K562 (cell line): ENCODE measurements around the gene KCND3. TPM values are rescaled to one million over a fixed set of nuclear protein-coding genes. Genes with fewer than 3 reads are reported as not detected.

ENCODE experiments used
- CSDE1 ChIP-seq, 2 experiments: fragments of 450-650 bp; IDR thresholded peaks; 2 replicates each; pipeline ENCODE4 v1.6.1; 2016; ENCODE audit warnings: mild to moderate bottlenecking in 1 of 2
- DMBX1 ChIP-seq: fragments of 250-450 bp; sonication (Bioruptor Pico); IDR thresholded peaks from 2 replicates; pipeline ENCODE4 v1.8.0; 2022; ENCODE audit warnings: inconsistent platforms, mild to moderate bottlenecking, moderate library complexity, borderline replicate concordance
- E2F3 ChIP-seq: fragments of 250-450 bp; sonication (Bioruptor Pico); IDR thresholded peaks from 2 replicates; pipeline ENCODE4 v1.4.0; 2020; ENCODE audit warnings: mild to moderate bottlenecking
- ETV1 ChIP-seq: fragments of 450-650 bp; conservative IDR thresholded peaks from 2 replicates; pipeline ENCODE4 v1.6.1; 2016; ENCODE audit warnings: missing genetic modification characterization, control low read depth, low read depth, missing compliant biosample characterization
- EWSR1 ChIP-seq: fragments of 450-650 bp; IDR thresholded peaks from 2 replicates; pipeline ENCODE4 v1.6.1; 2018; ENCODE audit warnings: borderline replicate concordance, mild to moderate bottlenecking, low read depth, moderate library complexity; ENCODE audit not compliant: partially characterized antibody
- GABPA ChIP-seq: fragments of 200-800 bp; sonication (Bioruptor generic); conservative IDR thresholded peaks from 2 replicates; pipeline ENCODE4 v1.6.1; 2016; ENCODE audit warnings: low read depth, missing genetic modification characterization, missing compliant biosample characterization
- GATAD2A ChIP-seq: fragments of 450-650 bp; IDR thresholded peaks from 2 replicates; pipeline ENCODE4 v1.6.1; 2017
- KLF6 ChIP-seq: fragments of 250-450 bp; sonication (Bioruptor Pico); IDR thresholded peaks from 2 replicates; pipeline ENCODE4 v1.4.0; 2020; ENCODE audit warnings: mild to moderate bottlenecking, moderate library complexity, borderline replicate concordance
- LEF1 ChIP-seq: fragments of 450-650 bp; IDR thresholded peaks from 2 replicates; pipeline ENCODE4 v1.6.1; 2016; ENCODE audit warnings: mild to moderate bottlenecking
- MEIS2 ChIP-seq: fragments of 450-650 bp; IDR thresholded peaks from 2 replicates; pipeline ENCODE4 v1.6.1; 2014; ENCODE audit warnings: mild to moderate bottlenecking; ENCODE audit not compliant: partially characterized antibody
- NR2C1 ChIP-seq, 2 experiments: fragments of 450-650 bp; IDR thresholded peaks; 2 replicates each; pipeline ENCODE4 v1.6.1; 2017; ENCODE audit warnings: mild to moderate bottlenecking in 2 of 2, antibody characterized with exemption in 1 of 2, inconsistent platforms in 1 of 2, missing compliant biosample characterization in 1 of 2, missing genetic modification characterization in 1 of 2
- NR2F6 ChIP-seq: fragments of 450-650 bp; formaldehyde crosslinking; IDR thresholded peaks from 2 replicates; pipeline ENCODE4 v1.4.0; 2020; ENCODE audit warnings: mild to moderate bottlenecking
- POLR2A ChIP-seq: fragments of 450-650 bp; conservative IDR thresholded peaks from 2 replicates; pipeline ENCODE4 v1.6.1; 2016
- RFX7 ChIP-seq: fragments of 250-450 bp; sonication (Bioruptor Pico); IDR thresholded peaks from 2 replicates; pipeline ENCODE4 v1.5.1; 2021; ENCODE audit warnings: mild to moderate bottlenecking
- SMARCA4 ChIP-seq: fragments of 450-650 bp; IDR thresholded peaks from 2 replicates; pipeline ENCODE4 v1.6.1; 2016
- SNIP1 ChIP-seq: fragments of 450-650 bp; IDR thresholded peaks from 2 replicates; pipeline ENCODE4 v1.7.1; 2017; ENCODE audit warnings: low read depth, mild to moderate bottlenecking
- TAL1 ChIP-seq: fragments of 450-650 bp; IDR thresholded peaks from 2 replicates; pipeline ENCODE4 v1.6.1; 2016; ENCODE audit warnings: mild to moderate bottlenecking
- TBL1XR1 ChIP-seq, 2 experiments: IDR thresholded peaks; 2 replicates each; pipeline ENCODE4 v1.6.1; 2012; ENCODE audit warnings: improper control_type of control experiment in 2 of 2, low read length in 2 of 2, mild to moderate bottlenecking in 1 of 2
- WHSC1 ChIP-seq: IDR thresholded peaks from one replicate; pipeline ENCODE4 v1.6.1; 2012; ENCODE audit warnings: low read length, control low read depth, inconsistent platforms
- ZC3H4 ChIP-seq: sonication (generic); formaldehyde crosslinking; IDR thresholded peaks from 2 replicates; pipeline ENCODE4 v1.9.0; 2021; ENCODE audit warnings: missing genetic modification reagents, borderline replicate concordance
- ZNF354B ChIP-seq: fragments of 250-450 bp; sonication (Bioruptor Pico); IDR thresholded peaks from 2 replicates; pipeline ENCODE4 v1.4.0; 2020
- ZNF507 ChIP-seq: conservative IDR thresholded peaks from 2 replicates; pipeline ENCODE4 v1.6.1; 2017; ENCODE audit warnings: missing genetic modification characterization, missing compliant biosample characterization
- ZNF561 ChIP-seq: fragments of 450-650 bp; formaldehyde crosslinking; conservative IDR thresholded peaks from 2 replicates; pipeline ENCODE4 v1.4.0; 2020; ENCODE audit warnings: mild to moderate bottlenecking, moderate library complexity
- ZNF584 ChIP-seq: fragments of 200-800 bp; sonication (Bioruptor generic); IDR thresholded peaks from 2 replicates; pipeline ENCODE4 v1.6.1; 2016; ENCODE audit warnings: low read depth, mild to moderate bottlenecking, missing genetic modification characterization, missing compliant biosample characterization
- ZNF766 ChIP-seq: fragments of 200-800 bp; sonication (Bioruptor generic); conservative IDR thresholded peaks from 2 replicates; pipeline ENCODE4 v1.6.1; 2016; ENCODE audit warnings: missing genetic modification characterization, missing compliant biosample characterization
- ZNF785 ChIP-seq: fragments of 250-450 bp; sonication (Bioruptor Pico); IDR thresholded peaks from 2 replicates; pipeline ENCODE4 v1.4.0; 2020; ENCODE audit warnings: mild to moderate bottlenecking
- polyA plus RNA-seq, 8 experiments: library from polyadenylated mRNA; depleted of rRNA in 4 of 8; stranded (reverse) in 5 of 8; unstranded in 3 of 8; fragments of >200 nt; fragmentation: Nextera tagmentation in 2 of 8; fragmentation: Illumina TruSeq in 1 of 8; extraction: Ambion mirVana in 2 of 8; extraction: Trizol in 1 of 8; gene quantifications; 2 replicates each; pipeline versions ENCODE4 v1.2.1 to v1.2.3, GENCODE V29; 2011 to 2014; ENCODE audit warnings: inconsistent platforms in 1 of 8, missing spikeins in 1 of 8
- total RNA-seq, 7 experiments: library from RNA; depleted of rRNA in 6 of 7; stranded (reverse); fragments of >200 nt in 6 of 7; fragmentation: Illumina TruSeq in 2 of 7; extraction: Trizol in 2 of 7; gene quantifications; 2 replicates each; pipeline versions ENCODE4 v1.2.1 to v1.2.3, GENCODE V29; 2011 to 2021; ENCODE audit warnings: low replicate concordance in 1 of 7
- TF ChIP-seq, protein P1 (sequence below): fragments of 450-650 bp; formaldehyde crosslinking; IDR thresholded peaks from 2 replicates; pipeline ENCODE4 v1.4.0; 2022; ENCODE audit warnings: missing genetic modification characterization
- TF ChIP-seq, protein P2 (sequence below), 3 experiments: fragments of 200-800 bp in 1 of 3; sonication (Bioruptor generic) in 1 of 3; sonication (generic) in 1 of 3; formaldehyde crosslinking in 1 of 3; IDR thresholded peaks; 2 replicates each; pipeline versions ENCODE4 v1.6.1 to v1.8.0; 2016 to 2022; ENCODE audit warnings: mild to moderate bottlenecking in 2 of 3, missing compliant biosample characterization in 2 of 3, missing genetic modification characterization in 2 of 3, missing genetic modification reagents in 1 of 3
- TF ChIP-seq, protein P3 (sequence below): sonication (generic); formaldehyde crosslinking; IDR thresholded peaks from 2 replicates; pipeline ENCODE4 v1.8.1; 2023; ENCODE audit warnings: mild to moderate bottlenecking, missing genetic modification reagents

KCND3 gene
- total and polyA plus RNA-seq, 9 of the 15 experiments (the other 6 are each of a cell fraction or from before 2014, with no cell fraction given): not detected

DNA sequence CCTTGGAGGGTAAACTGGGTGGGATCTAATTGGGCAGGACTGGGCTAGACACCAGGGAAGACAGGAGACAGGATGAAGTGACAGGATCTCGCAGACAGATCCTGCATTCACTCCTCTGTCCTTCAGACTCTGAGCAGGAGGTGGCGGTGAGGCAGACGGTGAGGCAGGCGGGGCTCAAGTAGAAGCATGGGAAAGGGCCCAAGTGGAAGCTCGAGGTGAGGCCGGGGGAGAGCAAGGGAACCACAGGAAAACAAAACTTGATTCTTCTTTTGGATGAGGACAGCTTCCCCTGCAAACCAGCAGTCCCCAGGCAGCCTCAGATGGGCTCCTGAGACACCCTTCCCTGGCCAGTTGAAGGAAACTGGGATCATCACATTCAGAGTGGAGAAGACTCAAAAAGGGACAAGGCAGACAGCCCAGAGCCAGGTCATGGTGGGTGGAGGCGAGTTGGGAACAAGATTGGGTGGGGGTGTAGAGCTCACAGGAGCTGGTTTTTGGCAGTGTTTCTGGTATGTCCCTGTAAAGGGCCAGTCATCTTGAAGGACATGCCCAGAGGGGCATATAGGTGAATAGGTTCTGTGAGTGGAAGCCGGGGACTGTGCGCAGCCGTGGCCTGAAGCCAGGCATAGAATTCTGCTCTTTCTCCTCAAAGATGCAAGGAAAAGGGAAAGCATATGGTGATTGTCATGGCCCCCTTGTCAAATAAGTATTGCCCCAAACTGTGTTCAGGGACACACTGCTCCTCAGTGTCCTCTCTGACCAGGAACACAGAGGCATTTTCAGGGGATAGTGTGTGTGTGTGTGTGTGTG lies 268.3 kb downstream of the KCND3 start (continued):
- TF ChIP-seq NR2C1 (IDR thresholded peaks at IDR 0.05): no peak
- TF ChIP-seq NR2C1 (tag; IDR thresholded peaks at IDR 0.05): no peak
- no peak for TF ChIP-seq SMARCA4
- TF ChIP-seq ETV1 (tag): no peak
- TF ChIP-seq, protein P1, sequence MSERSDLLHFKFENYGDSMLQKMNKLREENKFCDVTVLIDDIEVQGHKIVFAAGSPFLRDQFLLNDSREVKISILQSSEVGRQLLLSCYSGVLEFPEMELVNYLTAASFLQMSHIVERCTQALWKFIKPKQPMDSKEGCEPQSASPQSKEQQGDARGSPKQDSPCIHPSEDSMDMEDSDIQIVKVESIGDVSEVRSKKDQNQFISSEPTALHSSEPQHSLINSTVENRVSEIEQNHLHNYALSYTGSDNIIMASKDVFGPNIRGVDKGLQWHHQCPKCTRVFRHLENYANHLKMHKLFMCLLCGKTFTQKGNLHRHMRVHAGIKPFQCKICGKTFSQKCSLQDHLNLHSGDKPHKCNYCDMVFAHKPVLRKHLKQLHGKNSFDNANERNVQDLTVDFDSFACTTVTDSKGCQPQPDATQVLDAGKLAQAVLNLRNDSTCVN (CRISPR knock-in tag): 0 out of 2 replicates have a peak, but pooled peaks have one; percentile 87
- TF ChIP-seq ZNF785 (CRISPR knock-in tag): no peak
- TF ChIP-seq RFX7 (CRISPR knock-in tag): no peak
- no peak for TF ChIP-seq TAL1
- no peak for TF ChIP-seq KLF6 (CRISPR knock-in tag)
- no peak for TF ChIP-seq MEIS2
- no peak for TF ChIP-seq CSDE1 (IDR thresholded peaks at IDR 0.05)
- TF ChIP-seq, protein P2, sequence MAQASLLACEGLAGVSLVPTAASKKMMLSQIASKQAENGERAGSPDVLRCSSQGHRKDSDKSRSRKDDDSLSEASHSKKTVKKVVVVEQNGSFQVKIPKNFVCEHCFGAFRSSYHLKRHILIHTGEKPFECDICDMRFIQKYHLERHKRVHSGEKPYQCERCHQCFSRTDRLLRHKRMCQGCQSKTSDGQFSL (CRISPR knock-in tag; IDR thresholded peaks at IDR 0.05): no peak
- TF ChIP-seq, protein P2 (tag; IDR thresholded peaks at IDR 0.05): no peak
- no peak for TF ChIP-seq WHSC1
- TF ChIP-seq SNIP1: no peak
- no peak for TF ChIP-seq GABPA (tag)
- no peak for TF ChIP-seq LEF1
- TF ChIP-seq DMBX1: 0 out of 2 replicates have a peak, but pooled peaks have one; percentile 27
- peak; percentile 66; the same call in 1 of the 2 replicates for TF ChIP-seq ZNF584
- TF ChIP-seq GATAD2A: no peak
- TF ChIP-seq ZNF354B (CRISPR knock-in tag): no peak
- TF ChIP-seq ZC3H4 (CRISPR knock-in tag): no peak
- no peak for TF ChIP-seq ZNF561 (CRISPR knock-in tag)
- TF ChIP-seq ZNF507 (tag): no peak
- peak; percentile 67; the same call in 1 of the 2 replicates for TF ChIP-seq E2F3 (CRISPR knock-in tag)
- TF ChIP-seq POLR2A: no peak
- no peak for TF ChIP-seq NR2F6 (CRISPR knock-in tag)
- TF ChIP-seq TBL1XR1 (IDR thresholded peaks at IDR 0.05; ENCODE audit: low read length in 2 of 2): no peak
- no peak for TF ChIP-seq EWSR1
- TF ChIP-seq, protein P3, sequence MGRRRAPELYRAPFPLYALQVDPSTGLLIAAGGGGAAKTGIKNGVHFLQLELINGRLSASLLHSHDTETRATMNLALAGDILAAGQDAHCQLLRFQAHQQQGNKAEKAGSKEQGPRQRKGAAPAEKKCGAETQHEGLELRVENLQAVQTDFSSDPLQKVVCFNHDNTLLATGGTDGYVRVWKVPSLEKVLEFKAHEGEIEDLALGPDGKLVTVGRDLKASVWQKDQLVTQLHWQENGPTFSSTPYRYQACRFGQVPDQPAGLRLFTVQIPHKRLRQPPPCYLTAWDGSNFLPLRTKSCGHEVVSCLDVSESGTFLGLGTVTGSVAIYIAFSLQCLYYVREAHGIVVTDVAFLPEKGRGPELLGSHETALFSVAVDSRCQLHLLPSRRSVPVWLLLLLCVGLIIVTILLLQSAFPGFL: no peak
- TF ChIP-seq ZNF766: no peak
